Prostate gland (tissue), 2 donors: ENCODE data around the gene CCDC154.

Source experiments
- POLR2A ChIP-seq: fragments of 450-650 bp; IDR thresholded peaks from one replicate; pipeline ENCODE4 v1.6.1; 2016; ENCODE audit warnings: antibody characterized with exemption, mild to moderate bottlenecking
- TF ChIP-seq, protein P1 (sequence below), 4 experiments: fragments of 200-600 bp in 2 of 4; fragments of 450-650 bp in 2 of 4; sonication (generic) in 2 of 4; IDR thresholded peaks; 1 replicate in 3 of 4; 2 replicates in 1 of 4; pipeline ENCODE4 v1.5.1; 2016 to 2019; ENCODE audit warnings: antibody characterized with exemption in 4 of 4, mild to moderate bottlenecking in 2 of 4, moderate library complexity in 2 of 4

DNA sequence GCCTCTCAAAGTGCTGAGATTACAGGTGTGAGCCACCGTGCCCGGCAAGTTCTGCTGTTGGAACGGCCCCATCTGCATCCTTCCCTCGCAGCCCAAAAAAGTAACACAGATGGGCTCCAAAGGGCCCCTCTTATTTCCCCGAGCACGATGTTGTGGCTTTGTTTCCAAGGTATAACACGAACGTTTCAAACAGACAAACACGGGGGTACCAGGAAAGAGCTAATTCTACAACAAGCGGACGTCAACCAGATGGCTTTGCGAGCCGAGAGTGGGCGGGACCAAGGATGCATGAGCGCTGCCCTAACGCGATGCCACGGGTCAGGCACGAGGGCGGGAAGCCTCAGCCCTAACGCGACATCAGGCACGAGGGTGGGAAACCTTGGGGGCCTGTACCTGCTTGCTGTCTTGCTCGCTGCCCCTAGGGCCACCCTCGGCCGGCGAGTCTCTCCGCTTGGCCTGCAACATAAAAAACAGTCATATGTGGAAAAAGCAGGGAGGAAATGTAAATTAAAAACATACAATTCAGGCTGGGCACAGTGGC lies 54.0 kb downstream of the CCDC154 start:
- no peak for TF ChIP-seq POLR2A
- TF ChIP-seq, protein P1, sequence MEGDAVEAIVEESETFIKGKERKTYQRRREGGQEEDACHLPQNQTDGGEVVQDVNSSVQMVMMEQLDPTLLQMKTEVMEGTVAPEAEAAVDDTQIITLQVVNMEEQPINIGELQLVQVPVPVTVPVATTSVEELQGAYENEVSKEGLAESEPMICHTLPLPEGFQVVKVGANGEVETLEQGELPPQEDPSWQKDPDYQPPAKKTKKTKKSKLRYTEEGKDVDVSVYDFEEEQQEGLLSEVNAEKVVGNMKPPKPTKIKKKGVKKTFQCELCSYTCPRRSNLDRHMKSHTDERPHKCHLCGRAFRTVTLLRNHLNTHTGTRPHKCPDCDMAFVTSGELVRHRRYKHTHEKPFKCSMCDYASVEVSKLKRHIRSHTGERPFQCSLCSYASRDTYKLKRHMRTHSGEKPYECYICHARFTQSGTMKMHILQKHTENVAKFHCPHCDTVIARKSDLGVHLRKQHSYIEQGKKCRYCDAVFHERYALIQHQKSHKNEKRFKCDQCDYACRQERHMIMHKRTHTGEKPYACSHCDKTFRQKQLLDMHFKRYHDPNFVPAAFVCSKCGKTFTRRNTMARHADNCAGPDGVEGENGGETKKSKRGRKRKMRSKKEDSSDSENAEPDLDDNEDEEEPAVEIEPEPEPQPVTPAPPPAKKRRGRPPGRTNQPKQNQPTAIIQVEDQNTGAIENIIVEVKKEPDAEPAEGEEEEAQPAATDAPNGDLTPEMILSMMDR (IDR thresholded peaks at IDR 0.05) = no peak
